GM12864 (cell line): ENCODE measurements around the gene PIK3CG.

ENCODE experiments used
- DNase-seq: peaks from one replicate; pipeline ENCODE4 v3.0.0-alpha.2; 2011; ENCODE audit warnings: low read depth
- H3K4me3 ChIP-seq: 2 replicates; pipeline ENCODE4 v1.5.1; 2011; ENCODE audit warnings: mild to moderate bottlenecking, low read depth, low read length, control low read depth
- TF ChIP-seq, protein P1 (sequence below): IDR thresholded peaks from 2 replicates; pipeline ENCODE4 v1.5.1; 2011; ENCODE audit warnings: low read depth, mild to moderate bottlenecking, moderate library complexity, low read length, control low read depth, inconsistent platforms; ENCODE audit errors: missing control alignments

PIK3CG gene

DNA sequence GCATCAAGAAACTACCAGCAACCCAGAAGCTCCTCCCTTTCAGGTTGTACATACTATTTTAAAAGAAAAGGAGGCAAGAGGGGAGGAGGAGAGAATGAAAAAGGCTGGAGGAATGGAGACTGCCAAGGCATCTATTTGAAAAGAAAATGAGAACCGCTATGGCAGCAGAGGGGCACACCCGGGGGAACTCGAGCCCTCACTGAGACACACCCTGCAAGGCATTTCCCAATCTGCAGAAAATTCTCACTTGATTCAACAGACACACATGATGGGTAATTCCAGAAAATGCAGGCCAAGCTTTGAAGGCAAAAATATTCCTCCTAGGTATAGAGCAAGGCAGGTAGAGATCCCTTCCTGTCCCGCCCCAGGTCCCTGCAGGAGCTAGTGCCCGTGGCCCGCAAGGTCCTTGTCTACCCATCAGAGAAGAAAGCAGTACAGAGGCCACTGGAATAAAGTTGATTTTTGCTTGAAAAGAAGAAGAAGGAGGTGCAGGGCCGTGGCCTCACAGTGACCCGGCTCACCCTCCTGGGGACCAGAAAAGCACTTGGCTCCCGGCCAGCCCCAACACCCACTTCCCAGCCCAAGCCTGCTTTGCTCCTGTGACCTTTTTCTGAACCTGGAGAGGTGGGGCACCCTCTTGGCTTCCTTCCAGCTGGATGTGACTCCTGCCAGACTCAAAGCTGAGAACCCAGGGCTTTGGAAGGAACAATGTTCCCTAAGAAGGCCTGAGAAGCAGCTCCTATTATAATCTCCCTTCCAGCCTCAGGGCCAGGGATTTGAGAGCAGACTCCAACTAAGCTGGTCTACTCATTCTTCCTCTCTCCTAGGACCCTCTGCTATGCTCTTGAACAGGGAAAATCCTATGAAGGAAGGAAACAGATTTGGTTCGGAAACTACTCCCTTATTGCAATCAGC is 6.2 kb upstream of the PIK3CG start:
- DNase-seq, result no peak
- no peak overlapping the region for H3K4me3 ChIP-seq

DNA sequence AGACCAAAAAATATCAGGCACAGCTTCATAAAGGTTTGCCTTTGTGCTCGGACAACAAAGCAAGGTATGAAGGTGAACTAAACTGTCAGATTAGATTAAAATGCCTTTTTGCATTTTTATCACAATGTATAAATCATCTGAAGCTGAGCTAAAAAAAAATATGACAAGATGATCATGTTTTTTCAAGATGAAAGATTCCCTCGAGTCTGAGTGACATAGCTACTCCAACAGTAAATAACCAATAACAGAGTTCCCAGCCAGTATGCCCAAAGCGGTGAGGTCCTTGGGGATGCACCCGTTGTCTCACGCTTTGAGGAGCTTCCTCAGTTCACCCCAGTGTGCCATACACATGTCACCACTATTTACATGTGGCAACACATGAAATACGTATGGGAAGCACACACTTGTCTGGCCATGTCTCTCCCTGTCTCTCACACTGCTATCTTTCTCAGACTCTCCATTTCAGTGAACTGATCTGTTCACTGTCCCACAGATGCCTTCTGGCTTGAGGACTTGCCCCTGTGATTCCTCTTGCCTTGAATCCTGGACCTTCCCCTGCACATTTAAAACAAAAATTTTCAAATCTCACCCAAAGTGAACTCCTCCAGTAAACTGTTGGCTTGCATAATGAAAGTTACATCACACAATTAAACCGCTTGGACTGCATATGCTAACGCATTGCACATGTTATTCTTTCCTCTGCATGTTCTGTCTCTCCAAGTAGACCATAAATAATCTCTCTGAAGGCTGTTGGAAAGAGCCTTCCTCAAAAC is 2.6 kb upstream of the PIK3CG start:
- TF ChIP-seq, protein P1, sequence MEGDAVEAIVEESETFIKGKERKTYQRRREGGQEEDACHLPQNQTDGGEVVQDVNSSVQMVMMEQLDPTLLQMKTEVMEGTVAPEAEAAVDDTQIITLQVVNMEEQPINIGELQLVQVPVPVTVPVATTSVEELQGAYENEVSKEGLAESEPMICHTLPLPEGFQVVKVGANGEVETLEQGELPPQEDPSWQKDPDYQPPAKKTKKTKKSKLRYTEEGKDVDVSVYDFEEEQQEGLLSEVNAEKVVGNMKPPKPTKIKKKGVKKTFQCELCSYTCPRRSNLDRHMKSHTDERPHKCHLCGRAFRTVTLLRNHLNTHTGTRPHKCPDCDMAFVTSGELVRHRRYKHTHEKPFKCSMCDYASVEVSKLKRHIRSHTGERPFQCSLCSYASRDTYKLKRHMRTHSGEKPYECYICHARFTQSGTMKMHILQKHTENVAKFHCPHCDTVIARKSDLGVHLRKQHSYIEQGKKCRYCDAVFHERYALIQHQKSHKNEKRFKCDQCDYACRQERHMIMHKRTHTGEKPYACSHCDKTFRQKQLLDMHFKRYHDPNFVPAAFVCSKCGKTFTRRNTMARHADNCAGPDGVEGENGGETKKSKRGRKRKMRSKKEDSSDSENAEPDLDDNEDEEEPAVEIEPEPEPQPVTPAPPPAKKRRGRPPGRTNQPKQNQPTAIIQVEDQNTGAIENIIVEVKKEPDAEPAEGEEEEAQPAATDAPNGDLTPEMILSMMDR, result no peak
- no peak for DNase-seq

More for the DNA sequence above, 6.2 kb upstream of the PIK3CG start:
- TF ChIP-seq, protein P1, result no peak

GRCh38 chr7:106863274-106863997 is 1.6 kb upstream of the PIK3CG start:
- no peak overlapping the region for H3K4me3 ChIP-seq
- TF ChIP-seq, protein P1, result no peak
- no peak for DNase-seq

More for the DNA sequence above, 2.6 kb upstream of the PIK3CG start:
- no peak overlapping the region for H3K4me3 ChIP-seq

- TF ChIP-seq, protein P1, result no peak
- DNase-seq, result peak; percentile 57
- H3K4me3 ChIP-seq, result no peak overlapping the region; the same call in 1 of the 2 replicates
Observed at GRCh38 chr7:106864298-106865081, 592 bp upstream of the PIK3CG start.

DNA sequence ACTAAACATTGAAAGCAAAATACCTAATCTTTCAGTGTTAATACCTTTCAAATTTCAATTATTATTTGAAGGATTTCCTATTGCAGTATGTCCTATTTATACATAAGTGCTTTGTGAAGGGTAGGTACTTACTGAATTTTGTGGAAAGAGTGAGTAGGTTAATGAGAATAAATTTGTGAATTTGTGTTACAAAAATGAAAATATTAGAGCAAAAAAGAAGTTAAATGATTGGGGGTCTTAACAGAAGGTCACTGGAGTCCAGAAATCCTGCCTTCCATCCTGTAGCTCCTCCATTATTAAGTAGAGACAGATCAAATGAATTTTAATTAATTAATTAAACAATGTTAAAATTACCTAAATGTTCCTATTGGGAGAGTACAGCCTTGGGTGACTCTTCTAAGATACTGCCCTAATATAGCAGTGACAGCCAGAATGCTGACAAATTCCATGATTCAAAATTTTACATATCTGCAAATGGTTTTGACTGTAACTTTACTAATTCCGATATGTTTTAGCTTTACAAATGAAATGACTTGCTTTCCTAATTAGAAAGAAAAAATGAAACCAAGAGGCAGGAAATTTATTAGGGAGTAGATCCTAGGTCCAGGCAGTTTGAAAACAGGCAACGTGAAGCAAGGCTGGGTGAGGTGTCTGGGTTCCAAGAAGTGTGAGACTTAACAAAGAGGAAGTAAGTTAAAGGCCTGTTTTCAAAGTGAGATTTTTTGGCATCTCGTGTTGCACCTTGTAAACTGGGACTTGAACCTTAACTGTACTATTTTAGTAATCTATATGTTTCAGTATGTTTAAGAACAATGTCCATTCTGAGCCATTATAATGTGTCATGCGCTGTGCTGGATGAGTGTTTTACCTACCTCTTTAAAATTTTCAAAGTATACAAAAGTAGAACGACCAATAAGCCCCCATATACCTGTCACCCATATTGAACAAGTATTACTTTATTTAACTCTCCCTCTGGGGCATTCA is 1.5 kb downstream of the PIK3CG start:
- TF ChIP-seq, protein P1, result no peak
- DNase-seq, result peak; percentile 61
- peak overlapping the region; percentile 14; the same call in 1 of the 2 replicates for H3K4me3 ChIP-seq
